GM18508 (cell line): ENCODE measurements around the gene IGFBP1.
"Not testable (repeated sequence)": the region's sequence is repeated elsewhere in the genome, so short reads cannot be mapped to it uniquely, and the experiment has no call there.

Experiments used
- ATAC-seq: cut with Tn5 transposase; IDR thresholded peaks from one replicate; pipeline ENCODE4 v1.9.1; 2021; ENCODE audit warnings: moderate number of reproducible peaks; ENCODE audit not compliant: insufficient read depth, unreplicated experiment

IGFBP1 gene

GRCh38 chr7:45924283-45924682 lies 36.0 kb downstream of the IGFBP1 start:
- ATAC-seq, result no peak

GRCh38 chr7:45927721-45928120 lies 39.4 kb downstream of the IGFBP1 start:
- no peak for ATAC-seq

- ATAC-seq, result no peak
Observed at GRCh38 chr7:45930967-45931366, 42.7 kb downstream of the IGFBP1 start.

GRCh38 chr7:45937301-45937700 lies 49.0 kb downstream of the IGFBP1 start:
- ATAC-seq, result no peak

GRCh38 chr7:45937862-45938261 lies 49.6 kb downstream of the IGFBP1 start:
- ATAC-seq, result no peak

- ATAC-seq, result no peak
Observed at GRCh38 chr7:45938626-45939302, 50.5 kb downstream of the IGFBP1 start.

- no peak for ATAC-seq
Observed at GRCh38 chr7:45939574-45939973, 51.3 kb downstream of the IGFBP1 start.

GRCh38 chr7:45940237-45940781 lies 52.0 kb downstream of the IGFBP1 start:
- not testable (repeated sequence) for ATAC-seq

- ATAC-seq, result no peak
Observed at GRCh38 chr7:45940939-45941338, 52.7 kb downstream of the IGFBP1 start.
